ENCODE results near the gene SLF2.

SLF2 gene

GRCh38 chr10:100873146-100873826 is 39.5 kb upstream of the SLF2 start:
- no peak for TF ChIP-seq CTCF (IDR thresholded peaks at IDR 0.05; ENCODE audit: control extremely low read depth, extremely low read depth, low read depth, missing control alignments)
- ChIA-PET POLR2A (no interaction called here), CTCF (interaction anchor here (1.3 to 4.5 kb wide), 5 partner anchors 11 to 311 kb away, joined by 4 to 28 read pairs (median 6); no protein-coding TSS in a partner anchor)
- DNase-seq (ENCODE audit: extremely low spot score), result no peak

GRCh38 chr10:100873827-100874326 is 38.9 kb upstream of the SLF2 start:
- POLR2A ChIA-PET, result no interaction called here
- DNase-seq (ENCODE audit: extremely low spot score), result no peak
- CTCF ChIA-PET, result interaction anchor here (1.3 to 4.5 kb wide), 4 partner anchors 15 to 312 kb away, joined by 4 to 28 read pairs (median 6); no protein-coding TSS in a partner anchor
- no peak for TF ChIP-seq CTCF (IDR thresholded peaks at IDR 0.05; ENCODE audit: control extremely low read depth, extremely low read depth, low read depth, missing control alignments)

- POLR2A ChIA-PET, result no interaction called here
- DNase-seq (ENCODE audit: extremely low spot score), result no peak
- TF ChIP-seq CTCF (IDR thresholded peaks at IDR 0.05; ENCODE audit: control extremely low read depth, extremely low read depth, low read depth, missing control alignments), result no peak
- CTCF ChIA-PET, result interaction anchor here (1.0 to 4.5 kb wide), 3 partner anchors 14 to 313 kb away, joined by 3 to 28 read pairs (median 4); no protein-coding TSS in a partner anchor
Measured at GRCh38 chr10:100874702-100875483, 37.9 kb upstream of the SLF2 start.

GRCh38 chr10:100875484-100876166 is 37.1 kb upstream of the SLF2 start:
- ChIA-PET CTCF (interaction anchor here (0.8 to 1.4 kb wide), 4 partner anchors 13 to 313 kb away, joined by 3 to 4 read pairs (median 4); no protein-coding TSS in a partner anchor), POLR2A (no interaction called here)
- DNase-seq (ENCODE audit: extremely low spot score), result no peak
- TF ChIP-seq CTCF (IDR thresholded peaks at IDR 0.05; ENCODE audit: control extremely low read depth, extremely low read depth, low read depth, missing control alignments), result no peak

- CTCF ChIA-PET, result interaction anchor here (0.8 to 1.7 kb wide), 2 partner anchors 315 to 444 kb away, joined by 4 read pairs; no protein-coding TSS in a partner anchor
Measured at GRCh38 chr10:100876585-100877460, 35.9 kb upstream of the SLF2 start.

More at GRCh38 chr10:100876585-100877460, 35.9 kb upstream of the SLF2 start:
- TF ChIP-seq CTCF (IDR thresholded peaks at IDR 0.05; ENCODE audit: control extremely low read depth, extremely low read depth, low read depth, missing control alignments), result no peak
- DNase-seq (ENCODE audit: extremely low spot score), result no peak
- POLR2A ChIA-PET, result no interaction called here
